ENCODE results near the gene LYPD5.

LYPD5 gene

DNA sequence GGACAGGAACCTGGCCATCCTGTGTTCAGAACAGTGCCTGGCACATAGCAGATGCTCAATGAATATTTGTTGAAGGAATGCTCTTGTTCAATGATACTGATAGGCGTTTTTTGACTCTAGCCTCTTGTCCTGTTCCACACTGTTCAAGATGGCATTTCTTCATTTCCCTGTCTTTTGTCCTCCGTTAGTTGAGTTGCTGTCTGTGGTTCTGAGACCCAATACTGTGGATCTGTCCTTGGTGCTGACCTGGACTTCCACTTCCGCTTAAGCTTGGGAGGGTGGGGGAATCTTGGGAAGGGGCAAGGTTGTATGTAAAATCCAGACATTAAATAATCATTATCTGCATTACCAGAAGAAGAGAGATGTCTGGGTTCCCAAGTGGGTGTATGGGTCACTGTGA is 13.2 kb downstream of the LYPD5 start:
- Histone ChIP-seq H3K4me2 (ENCODE audit: low read length) (no peak overlapping the region), H3K79me2 (ENCODE audit: insufficient read depth, low read length) (no peaks in the 10 kb centered on the region), H3K9me3 (ENCODE audit: low read length) (no peaks in the 10 kb centered on the region), H2AFZ (ENCODE audit: low read length) (no peak overlapping the region), H3K9me2 (ENCODE audit: low read depth, low read length) (no peaks in the 10 kb centered on the region), H3K27me3 (ENCODE audit: insufficient read depth, low read length) (no peaks in the 10 kb centered on the region), H3F3A (ENCODE audit: insufficient read depth, low read length) (no peaks in the 10 kb centered on the region), H4K20me1 (ENCODE audit: insufficient read depth, low read length) (no peaks in the 10 kb centered on the region), H3K27ac (ENCODE audit: low read depth, low read length, poor library complexity, severe bottlenecking) (no peak overlapping the region), H3K4me1 (ENCODE audit: insufficient read depth, low read length, severe bottlenecking) (peaks cover 12% of the 10 kb centered on the region), H3K36me3 (ENCODE audit: insufficient read depth, low read length) (no peaks in the 10 kb centered on the region), H3K4me3 (ENCODE audit: low read depth, low read length, poor library complexity, severe bottlenecking) (no peak overlapping the region), H3K9ac (ENCODE audit: low read length) (no peak overlapping the region)
- TF ChIP-seq, protein P1, sequence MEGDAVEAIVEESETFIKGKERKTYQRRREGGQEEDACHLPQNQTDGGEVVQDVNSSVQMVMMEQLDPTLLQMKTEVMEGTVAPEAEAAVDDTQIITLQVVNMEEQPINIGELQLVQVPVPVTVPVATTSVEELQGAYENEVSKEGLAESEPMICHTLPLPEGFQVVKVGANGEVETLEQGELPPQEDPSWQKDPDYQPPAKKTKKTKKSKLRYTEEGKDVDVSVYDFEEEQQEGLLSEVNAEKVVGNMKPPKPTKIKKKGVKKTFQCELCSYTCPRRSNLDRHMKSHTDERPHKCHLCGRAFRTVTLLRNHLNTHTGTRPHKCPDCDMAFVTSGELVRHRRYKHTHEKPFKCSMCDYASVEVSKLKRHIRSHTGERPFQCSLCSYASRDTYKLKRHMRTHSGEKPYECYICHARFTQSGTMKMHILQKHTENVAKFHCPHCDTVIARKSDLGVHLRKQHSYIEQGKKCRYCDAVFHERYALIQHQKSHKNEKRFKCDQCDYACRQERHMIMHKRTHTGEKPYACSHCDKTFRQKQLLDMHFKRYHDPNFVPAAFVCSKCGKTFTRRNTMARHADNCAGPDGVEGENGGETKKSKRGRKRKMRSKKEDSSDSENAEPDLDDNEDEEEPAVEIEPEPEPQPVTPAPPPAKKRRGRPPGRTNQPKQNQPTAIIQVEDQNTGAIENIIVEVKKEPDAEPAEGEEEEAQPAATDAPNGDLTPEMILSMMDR (IDR thresholded peaks at IDR 0.05; ENCODE audit: low read length): no peak
- no peak for TF ChIP-seq EZH2 (IDR thresholded peaks at IDR 0.05; ENCODE audit: borderline replicate concordance, low read length)

DNA sequence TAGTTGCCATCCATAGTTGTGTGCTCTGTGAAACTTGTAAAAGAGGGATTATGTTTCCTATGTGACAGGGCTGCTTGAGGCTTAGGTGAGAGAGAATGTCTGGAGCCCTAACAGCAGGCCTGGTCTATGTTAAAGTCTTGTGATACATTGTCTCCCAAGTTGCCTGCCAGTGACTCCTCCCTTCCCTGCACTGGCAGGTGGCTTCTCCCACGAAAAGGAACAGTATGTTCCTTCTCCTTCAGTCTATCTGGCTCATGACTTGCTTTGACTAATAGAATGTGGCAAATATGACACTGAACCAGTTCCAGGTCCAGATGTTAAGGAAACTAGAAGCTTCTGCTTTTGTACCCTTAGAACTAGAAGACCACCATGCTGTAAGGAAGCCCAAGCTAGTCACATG is 15.6 kb downstream of the LYPD5 start:
- no peaks in the 10 kb centered on the region for H3K79me2 ChIP-seq (ENCODE audit: insufficient read depth, low read length)
- no peak overlapping the region for H3K4me3 ChIP-seq (ENCODE audit: low read depth, low read length, poor library complexity, severe bottlenecking)
- peaks cover 3% of the 10 kb centered on the region; the same call in 1 of the 2 replicates for H3F3A ChIP-seq (ENCODE audit: insufficient read depth, low read length)
- H4K20me1 ChIP-seq (ENCODE audit: insufficient read depth, low read length): no peaks in the 10 kb centered on the region
- peaks cover 36% of the 10 kb centered on the region for H3K4me1 ChIP-seq (ENCODE audit: insufficient read depth, low read length, severe bottlenecking)
- no peaks in the 10 kb centered on the region for H3K9me3 ChIP-seq (ENCODE audit: low read length)
- no peak overlapping the region for H3K27ac ChIP-seq (ENCODE audit: low read depth, low read length, poor library complexity, severe bottlenecking)
- H3K36me3 ChIP-seq (ENCODE audit: insufficient read depth, low read length): no peaks in the 10 kb centered on the region
- no peak for TF ChIP-seq EZH2 (IDR thresholded peaks at IDR 0.05; ENCODE audit: borderline replicate concordance, low read length)
- TF ChIP-seq, protein P1 (IDR thresholded peaks at IDR 0.05; ENCODE audit: low read length): no peak
- no peaks in the 10 kb centered on the region for H3K9me2 ChIP-seq (ENCODE audit: low read depth, low read length)
- no peak overlapping the region for H3K9ac ChIP-seq (ENCODE audit: low read length)
- no peaks in the 10 kb centered on the region for H3K27me3 ChIP-seq (ENCODE audit: insufficient read depth, low read length)
- no peak overlapping the region for H2AFZ ChIP-seq (ENCODE audit: low read length)
- H3K4me2 ChIP-seq (ENCODE audit: low read length): no peak overlapping the region

DNA sequence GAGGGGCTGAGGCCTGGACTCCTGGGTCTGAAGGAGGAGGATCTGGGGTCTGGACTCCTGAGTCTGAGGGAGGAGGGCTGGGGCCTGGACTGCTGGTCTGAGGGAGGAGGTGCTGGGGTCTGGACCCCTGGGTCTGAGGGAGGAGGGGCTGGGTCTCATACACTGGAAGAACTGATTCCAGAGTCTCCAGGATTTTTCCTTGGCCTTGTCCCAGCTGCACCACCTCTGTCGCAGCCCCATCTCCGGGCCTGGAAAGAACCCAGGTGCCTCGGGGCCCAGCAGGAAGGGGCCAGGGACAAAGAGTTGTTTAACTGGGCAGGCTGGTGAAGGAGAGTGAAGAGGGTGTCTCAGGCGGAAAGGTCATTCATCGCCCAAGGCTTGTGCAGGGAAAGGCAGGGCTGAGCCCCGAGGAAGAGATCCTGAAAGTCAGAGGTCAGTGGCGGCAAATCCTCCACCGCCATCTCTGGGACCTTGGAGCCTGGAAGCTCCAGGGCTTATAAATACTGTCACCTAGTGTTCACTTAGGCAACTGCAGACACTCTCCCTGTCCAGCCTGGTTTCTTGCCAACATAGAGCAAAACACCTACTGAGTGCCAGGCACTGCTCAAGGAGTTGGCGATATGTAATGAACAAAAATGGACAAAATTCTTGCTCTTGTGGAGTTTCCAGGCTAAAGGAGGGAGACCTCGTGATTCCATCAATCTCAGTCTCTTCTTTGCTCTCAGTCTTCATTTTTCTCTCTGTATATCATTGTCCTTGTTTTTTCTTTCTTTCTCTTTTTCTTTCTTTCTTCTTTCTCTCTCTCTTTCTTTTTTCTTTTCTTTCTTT is 17.1 kb downstream of the LYPD5 start:
- Histone ChIP-seq H3K4me3 (ENCODE audit: low read depth, low read length, poor library complexity, severe bottlenecking) (no peak overlapping the region), H2AFZ (ENCODE audit: low read length) (peak overlapping the region; percentile 88; the same call in 1 of the 2 replicates), H3K9me2 (ENCODE audit: low read depth, low read length) (no peaks in the 10 kb centered on the region), H3K36me3 (ENCODE audit: insufficient read depth, low read length) (no peaks in the 10 kb centered on the region), H3K27me3 (ENCODE audit: insufficient read depth, low read length) (no peaks in the 10 kb centered on the region), H3K27ac (ENCODE audit: low read depth, low read length, poor library complexity, severe bottlenecking) (peak overlapping the region; percentile 98), H3F3A (ENCODE audit: insufficient read depth, low read length) (peaks cover 3% of the 10 kb centered on the region; the same call in 1 of the 2 replicates), H3K79me2 (ENCODE audit: insufficient read depth, low read length) (no peaks in the 10 kb centered on the region), H3K9me3 (ENCODE audit: low read length) (no peaks in the 10 kb centered on the region), H3K4me1 (ENCODE audit: insufficient read depth, low read length, severe bottlenecking) (peaks cover 47% of the 10 kb centered on the region), H3K4me2 (ENCODE audit: low read length) (peak overlapping the region; percentile 73), H3K9ac (ENCODE audit: low read length) (peak overlapping the region; percentile 60), H4K20me1 (ENCODE audit: insufficient read depth, low read length) (no peaks in the 10 kb centered on the region)
- no peak for TF ChIP-seq EZH2 (IDR thresholded peaks at IDR 0.05; ENCODE audit: borderline replicate concordance, low read length)
- TF ChIP-seq, protein P1 (IDR thresholded peaks at IDR 0.05; ENCODE audit: low read length): peak; percentile 93
